ENCODE results near the gene KRTAP2-2. TPM values are rescaled to one million over a fixed set of nuclear protein-coding genes. Genes with fewer than 3 reads are reported as not detected.
"Not testable (repeated sequence)": the region's sequence is repeated elsewhere in the genome, so short reads cannot be mapped to it uniquely, and the experiment has no call there.

Gene KRTAP2-2
- not detected for total RNA-seq

GRCh38 chr17:41055130-41055529 lies at the start of gene KRTAP2-2:
Gene KRTAP2-2 (minus strand): TSS chr17:41055230. CDS start chr17:41055211, 19 bp downstream.
- H3K36me3 ChIP-seq; DNase-seq; in situ Hi-C loops (cut with MboI; ENCODE audit: low pct_ligation_motif_present in 1 of 4, low pct_unique_long_range_greater_than_20kb in 1 of 4, low sequenced_read_pairs in 3 of 4); H3K27ac ChIP-seq; H3K4me1 ChIP-seq; H3K27me3 ChIP-seq; H3K9me3 ChIP-seq; intact Hi-C loops (cut with DNase I; ENCODE audit: low total_unique reads); H3K4me3 ChIP-seq: not testable (repeated sequence)
- WGBS, 2 donors (ENCODE audit: low coverage in 1 of 2): 40 to 73% methylated on average over 1 to 2 of the region's 6 CpGs

GRCh38 chr17:41104386-41105038 lies 49.5 kb upstream of the KRTAP2-2 start:
- H3K27me3 ChIP-seq; intact Hi-C loops (cut with DNase I; ENCODE audit: low total_unique reads); H3K36me3 ChIP-seq; DNase-seq; H3K4me1 ChIP-seq; H3K9me3 ChIP-seq; in situ Hi-C loops (cut with MboI; ENCODE audit: low pct_ligation_motif_present in 1 of 4, low pct_unique_long_range_greater_than_20kb in 1 of 4, low sequenced_read_pairs in 3 of 4); H3K27ac ChIP-seq; H3K4me3 ChIP-seq: not testable (repeated sequence)
- 72% methylated on average over 2 of the region's 2 CpGs; no CpG with 5 or more reads in 1 of the 2 donors for WGBS, 2 donors (ENCODE audit: low coverage in 1 of 2)

GRCh38 chr17:41103896-41104295 lies 48.9 kb upstream of the KRTAP2-2 start:
- Histone ChIP-seq H3K4me1 (no peaks in the 10 kb centered on the region), H3K27ac (no peak overlapping the region), H3K4me3 (no peak overlapping the region), H3K36me3 (no peaks in the 10 kb centered on the region), H3K9me3 (no peaks in the 10 kb centered on the region), H3K27me3 (no peaks in the 10 kb centered on the region)
- WGBS, 2 donors (ENCODE audit: low coverage in 1 of 2): 92 to 100% methylated on average over 1 of the region's 1 CpG
- in situ Hi-C loops (cut with MboI; ENCODE audit: low pct_ligation_motif_present in 1 of 4, low pct_unique_long_range_greater_than_20kb in 1 of 4, low sequenced_read_pairs in 3 of 4): no loop called here
- TF ChIP-seq CTCF (IDR thresholded peaks at IDR 0.05) (no peak), EP300 (IDR thresholded peaks at IDR 0.05; ENCODE audit: low read depth) (no peak)
- DNase-seq: no peak
- intact Hi-C loops (cut with DNase I; ENCODE audit: low total_unique reads): no loop called here

GRCh38 chr17:41101586-41102259 lies 46.7 kb upstream of the KRTAP2-2 start, which contains the start of gene KRTAP4-16:
Gene KRTAP4-16 (minus strand): TSS chr17:41102209. CDS start chr17:41102209, 0 bp downstream.
- Histone ChIP-seq H3K27ac (no peak within 1 kb of the TSS), H3K4me3 (no peak within 1 kb of the TSS), H3K4me1 (no peaks in the 10 kb centered on the region), H3K9me3 (no peaks in the 10 kb centered on the region), H3K36me3 (no peaks in the 10 kb centered on the region), H3K27me3 (no peaks in the 10 kb centered on the region)
- 52 to 63% methylated on average over 4 to 10 of the region's 10 CpGs for WGBS, 2 donors (ENCODE audit: low coverage in 1 of 2)
- intact Hi-C loops (cut with DNase I; ENCODE audit: low total_unique reads) (no loop called here), in situ Hi-C loops (cut with MboI; ENCODE audit: low pct_ligation_motif_present in 1 of 4, low pct_unique_long_range_greater_than_20kb in 1 of 4, low sequenced_read_pairs in 3 of 4) (no loop called here)
- DNase-seq: no peak
- TF ChIP-seq CTCF (IDR thresholded peaks at IDR 0.05) (no peak), EP300 (IDR thresholded peaks at IDR 0.05; ENCODE audit: low read depth) (no peak), POLR2A (IDR thresholded peaks at IDR 0.05) (no peak), POLR2AphosphoS5 (IDR thresholded peaks at IDR 0.05) (no peak)

GRCh38 chr17:41099682-41100480 lies 44.9 kb upstream of the KRTAP2-2 start:
- intact Hi-C loops (cut with DNase I; ENCODE audit: low total_unique reads); H3K9me3 ChIP-seq; DNase-seq; H3K27me3 ChIP-seq; H3K4me1 ChIP-seq; H3K27ac ChIP-seq; H3K4me3 ChIP-seq; in situ Hi-C loops (cut with MboI; ENCODE audit: low pct_ligation_motif_present in 1 of 4, low pct_unique_long_range_greater_than_20kb in 1 of 4, low sequenced_read_pairs in 3 of 4); H3K36me3 ChIP-seq: not testable (repeated sequence)
- WGBS, 2 donors (ENCODE audit: low coverage in 1 of 2): 52 to 71% methylated on average over 7 of the region's 7 CpGs

Data from transverse colon (tissue), 4 donors.